ENCODE results near the gene RASAL3.
A peak's percentile ranks its signal among the peaks of the same experiment; 100 is the strongest.

Gene RASAL3

GRCh38 chr19:15448778-15449619, 15.3 kb downstream of the RASAL3 start:
- peaks cover 23% of the 10 kb centered on the region for H3K27me3 ChIP-seq (ENCODE audit: control insufficient read depth, insufficient read depth, low read length, poor library complexity, severe bottlenecking)
- peak overlapping the region; percentile 65 for H3K4me3 ChIP-seq (ENCODE audit: insufficient read depth, low read depth, low read length)
- H3K4me1 ChIP-seq (ENCODE audit: control insufficient read depth, insufficient read depth, low read length): no peaks in the 10 kb centered on the region
- H3K36me3 ChIP-seq (ENCODE audit: control insufficient read depth, insufficient read depth, low read length): no peaks in the 10 kb centered on the region
- H3K27ac ChIP-seq (ENCODE audit: insufficient read depth, low read depth, low read length, poor library complexity, severe bottlenecking): no peak overlapping the region
- H3K9me3 ChIP-seq (ENCODE audit: control insufficient read depth, low read length): no peaks in the 10 kb centered on the region
- 3 to 4% methylated on average over 38 to 43 of the region's 43 CpGs for WGBS, 2 experiments

- WGBS, 2 experiments: 70 to 72% methylated on average over 17 of the region's 17 CpGs
- H3K36me3 ChIP-seq (ENCODE audit: control insufficient read depth, insufficient read depth, low read length): no peaks in the 10 kb centered on the region
Observed at GRCh38 chr19:15448044-15448777, 16.1 kb downstream of the RASAL3 start.

GRCh38 chr19:15447057-15447456, 17.3 kb downstream of the RASAL3 start:
- no peaks in the 10 kb centered on the region for H3K36me3 ChIP-seq (ENCODE audit: control insufficient read depth, insufficient read depth, low read length)
- no peaks in the 10 kb centered on the region for H3K4me1 ChIP-seq (ENCODE audit: control insufficient read depth, insufficient read depth, low read length)
- H3K27ac ChIP-seq (ENCODE audit: insufficient read depth, low read depth, low read length, poor library complexity, severe bottlenecking): no peak overlapping the region
- peaks cover 6% of the 10 kb centered on the region for H3K27me3 ChIP-seq (ENCODE audit: control insufficient read depth, insufficient read depth, low read length, poor library complexity, severe bottlenecking)
- WGBS, 2 experiments: 85 to 90% methylated on average over 4 of the region's 4 CpGs
- H3K4me3 ChIP-seq (ENCODE audit: insufficient read depth, low read depth, low read length): no peak overlapping the region
- H3K9me3 ChIP-seq (ENCODE audit: control insufficient read depth, low read length): no peaks in the 10 kb centered on the region

More at GRCh38 chr19:15448044-15448777, 16.1 kb downstream of the RASAL3 start:
- Histone ChIP-seq H3K4me3 (ENCODE audit: insufficient read depth, low read depth, low read length) (peak overlapping the region; percentile 65), H3K4me1 (ENCODE audit: control insufficient read depth, insufficient read depth, low read length) (no peaks in the 10 kb centered on the region), H3K27me3 (ENCODE audit: control insufficient read depth, insufficient read depth, low read length, poor library complexity, severe bottlenecking) (peaks cover 15% of the 10 kb centered on the region), H3K9me3 (ENCODE audit: control insufficient read depth, low read length) (no peaks in the 10 kb centered on the region), H3K27ac (ENCODE audit: insufficient read depth, low read depth, low read length, poor library complexity, severe bottlenecking) (no peak overlapping the region)

- Histone ChIP-seq H3K9me3 (ENCODE audit: control insufficient read depth, low read length) (no peaks in the 10 kb centered on the region), H3K4me3 (ENCODE audit: insufficient read depth, low read depth, low read length) (no peak overlapping the region), H3K36me3 (ENCODE audit: control insufficient read depth, insufficient read depth, low read length) (no peaks in the 10 kb centered on the region), H3K4me1 (ENCODE audit: control insufficient read depth, insufficient read depth, low read length) (no peaks in the 10 kb centered on the region), H3K27me3 (ENCODE audit: control insufficient read depth, insufficient read depth, low read length, poor library complexity, severe bottlenecking) (no peaks in the 10 kb centered on the region), H3K27ac (ENCODE audit: insufficient read depth, low read depth, low read length, poor library complexity, severe bottlenecking) (no peak overlapping the region)
- WGBS, 2 experiments: 88 to 95% methylated on average over 7 of the region's 7 CpGs
Observed at GRCh38 chr19:15445807-15446376, 18.5 kb downstream of the RASAL3 start.

GRCh38 chr19:15445227-15445605, 19.1 kb downstream of the RASAL3 start:
- WGBS, 2 experiments: 91 to 92% methylated on average over 9 of the region's 9 CpGs
- H3K4me1 ChIP-seq (ENCODE audit: control insufficient read depth, insufficient read depth, low read length): no peaks in the 10 kb centered on the region
- no peak overlapping the region for H3K27ac ChIP-seq (ENCODE audit: insufficient read depth, low read depth, low read length, poor library complexity, severe bottlenecking)
- no peak overlapping the region for H3K4me3 ChIP-seq (ENCODE audit: insufficient read depth, low read depth, low read length)
- no peaks in the 10 kb centered on the region for H3K27me3 ChIP-seq (ENCODE audit: control insufficient read depth, insufficient read depth, low read length, poor library complexity, severe bottlenecking)
- no peaks in the 10 kb centered on the region for H3K9me3 ChIP-seq (ENCODE audit: control insufficient read depth, low read length)
- H3K36me3 ChIP-seq (ENCODE audit: control insufficient read depth, insufficient read depth, low read length): no peaks in the 10 kb centered on the region

- no peak overlapping the region for H3K27ac ChIP-seq (ENCODE audit: insufficient read depth, low read depth, low read length, poor library complexity, severe bottlenecking)
- H3K9me3 ChIP-seq (ENCODE audit: control insufficient read depth, low read length): no peaks in the 10 kb centered on the region
- 94 to 95% methylated on average over 15 of the region's 15 CpGs for WGBS, 2 experiments
- no peaks in the 10 kb centered on the region for H3K36me3 ChIP-seq (ENCODE audit: control insufficient read depth, insufficient read depth, low read length)
- H3K27me3 ChIP-seq (ENCODE audit: control insufficient read depth, insufficient read depth, low read length, poor library complexity, severe bottlenecking): no peaks in the 10 kb centered on the region
- H3K4me1 ChIP-seq (ENCODE audit: control insufficient read depth, insufficient read depth, low read length): no peaks in the 10 kb centered on the region
- no peak overlapping the region for H3K4me3 ChIP-seq (ENCODE audit: insufficient read depth, low read depth, low read length)
Observed at GRCh38 chr19:15444505-15445226, 19.7 kb downstream of the RASAL3 start.

- WGBS, 2 experiments: 90% methylated on average over 10 of the region's 10 CpGs
- Histone ChIP-seq H3K4me3 (ENCODE audit: insufficient read depth, low read depth, low read length) (no peak overlapping the region), H3K27ac (ENCODE audit: insufficient read depth, low read depth, low read length, poor library complexity, severe bottlenecking) (no peak overlapping the region), H3K27me3 (ENCODE audit: control insufficient read depth, insufficient read depth, low read length, poor library complexity, severe bottlenecking) (no peaks in the 10 kb centered on the region), H3K9me3 (ENCODE audit: control insufficient read depth, low read length) (no peaks in the 10 kb centered on the region), H3K36me3 (ENCODE audit: control insufficient read depth, insufficient read depth, low read length) (no peaks in the 10 kb centered on the region), H3K4me1 (ENCODE audit: control insufficient read depth, insufficient read depth, low read length) (peaks cover 8% of the 10 kb centered on the region)
Observed at GRCh38 chr19:15443838-15444237, 20.5 kb downstream of the RASAL3 start.

- WGBS, 2 experiments: 88 to 95% methylated on average over 3 of the region's 3 CpGs
- Histone ChIP-seq H3K9me3 (ENCODE audit: control insufficient read depth, low read length) (no peaks in the 10 kb centered on the region), H3K4me1 (ENCODE audit: control insufficient read depth, insufficient read depth, low read length) (peaks cover 8% of the 10 kb centered on the region), H3K36me3 (ENCODE audit: control insufficient read depth, insufficient read depth, low read length) (no peaks in the 10 kb centered on the region), H3K27ac (ENCODE audit: insufficient read depth, low read depth, low read length, poor library complexity, severe bottlenecking) (no peak overlapping the region), H3K4me3 (ENCODE audit: insufficient read depth, low read depth, low read length) (no peak overlapping the region), H3K27me3 (ENCODE audit: control insufficient read depth, insufficient read depth, low read length, poor library complexity, severe bottlenecking) (no peaks in the 10 kb centered on the region)
Observed at GRCh38 chr19:15443325-15443724, 21.0 kb downstream of the RASAL3 start.

GRCh38 chr19:15442142-15442920, 22.0 kb downstream of the RASAL3 start:
- H3K27ac ChIP-seq (ENCODE audit: insufficient read depth, low read depth, low read length, poor library complexity, severe bottlenecking): no peak overlapping the region
- WGBS, 2 experiments: 83 to 87% methylated on average over 13 of the region's 13 CpGs
- no peaks in the 10 kb centered on the region for H3K27me3 ChIP-seq (ENCODE audit: control insufficient read depth, insufficient read depth, low read length, poor library complexity, severe bottlenecking)
- no peaks in the 10 kb centered on the region for H3K36me3 ChIP-seq (ENCODE audit: control insufficient read depth, insufficient read depth, low read length)
- H3K9me3 ChIP-seq (ENCODE audit: control insufficient read depth, low read length): no peaks in the 10 kb centered on the region
- H3K4me3 ChIP-seq (ENCODE audit: insufficient read depth, low read depth, low read length): no peak overlapping the region
- peaks cover 8% of the 10 kb centered on the region for H3K4me1 ChIP-seq (ENCODE audit: control insufficient read depth, insufficient read depth, low read length)

All from ectodermal cell (in vitro differentiated cells).